ENCODE results near the gene SLC22A4. TPM values are rescaled to one million over a fixed set of nuclear protein-coding genes. Genes with fewer than 3 reads are reported as not detected.

SLC22A4 gene
- total and polyA plus RNA-seq, 2 of the 8 experiments (the other 6 are each of a cell fraction or from before 2014, with no cell fraction given): 0.45 to 0.60 TPM

DNA sequence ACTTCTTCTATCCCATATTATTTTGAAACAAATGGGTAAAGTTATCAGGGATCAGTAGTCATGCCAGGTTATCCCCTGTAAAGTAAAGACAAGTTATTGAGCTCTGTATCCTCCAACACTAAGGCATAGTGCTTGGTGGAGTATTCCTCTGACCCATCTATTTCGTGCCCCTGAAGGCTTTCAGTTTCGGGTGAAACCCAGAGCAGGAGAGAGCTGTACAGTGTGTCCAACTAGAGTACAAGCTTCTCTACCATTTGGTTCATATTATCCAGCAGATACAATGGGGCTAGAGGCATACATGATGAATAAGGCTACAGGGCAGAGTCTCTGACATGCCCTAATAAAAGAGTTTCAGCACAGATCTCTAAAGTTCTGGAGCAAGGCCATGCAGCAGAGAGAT is 3.2 kb upstream of the SLC22A4 start:
- Histone ChIP-seq H2BK120ac (replicated peaks; ENCODE audit: low read depth, low read length) (no peak overlapping the region), H4K5ac (ENCODE audit: insufficient read length, low read depth, low read length) (no peak overlapping the region), H3K14ac (ENCODE audit: insufficient read length) (no peak overlapping the region), H2AK5ac (ENCODE audit: low read depth, low read length) (no peak overlapping the region), H3K18ac (ENCODE audit: extremely low read depth, low read length) (no peak overlapping the region), H2BK20ac (ENCODE audit: low read length) (no peak overlapping the region), H3K27me3 (replicated peaks in 1 of 4; ENCODE audit: control insufficient read depth in 3 of 4, extremely low read depth in 1 of 4, insufficient read depth in 3 of 4, low read length in 3 of 4) (peaks cover 2 to 19% (median 15%) of the 10 kb centered on the region in 4 experiments), H3K23ac (ENCODE audit: insufficient read length) (no peak overlapping the region), H4K20me1 (replicated peaks in 1 of 2; ENCODE audit: control insufficient read depth in 1 of 2, insufficient read depth in 2 of 2, low read length in 2 of 2) (peaks cover 1 to 3% of the 10 kb centered on the region in 2 experiments), H3K79me1 (ENCODE audit: low read depth, low read length) (no peaks in the 10 kb centered on the region), H3K9ac (replicated peaks in 1 of 4; ENCODE audit: extremely low read depth in 1 of 4, low read depth in 3 of 4, low read length in 3 of 4) (no peak overlapping the region), H2BK15ac (ENCODE audit: low read length) (no peak overlapping the region), H4K91ac (replicated peaks; ENCODE audit: insufficient read length, low read length) (no peak overlapping the region), H4K8ac (ENCODE audit: extremely low read depth, insufficient read depth, low read length) (no peak overlapping the region), H3K4me2 (ENCODE audit: insufficient read depth in 1 of 2, low read depth in 2 of 2, low read length in 2 of 2) (no peak overlapping the region), H3K56ac (replicated peaks; ENCODE audit: insufficient read length, low read depth, low read length) (no peak overlapping the region), H2BK5ac (ENCODE audit: low read depth, low read length) (no peak overlapping the region), H3K79me2 (ENCODE audit: control insufficient read depth in 1 of 2, insufficient read depth in 2 of 2, low read length in 2 of 2) (no peaks in the 10 kb centered on the region), H3K4ac (replicated peaks; ENCODE audit: insufficient read length, low read depth, low read length) (no peak overlapping the region), H3K4me3 (ENCODE audit: extremely low read depth in 1 of 4, insufficient read depth in 2 of 4, low read depth in 3 of 4, low read length in 4 of 4) (no peak overlapping the region), H3K23me2 (ENCODE audit: low read depth, low read length) (peaks cover 18% of the 10 kb centered on the region), H2AFZ (ENCODE audit: low read length) (no peak overlapping the region), H3K36me3 (ENCODE audit: control insufficient read depth in 2 of 4, insufficient read depth in 4 of 4, low read length in 3 of 4) (no peaks in the 10 kb centered on the region; a peak in 1 of 8 replicates), H3K9me3 (ENCODE audit: insufficient read depth in 2 of 2, low read depth in 1 of 2, low read length in 1 of 2) (no peaks in the 10 kb centered on the region), H2BK12ac (ENCODE audit: low read depth, low read length) (no peak overlapping the region), H3K4me1 (replicated peaks in 1 of 4; ENCODE audit: control insufficient read depth in 3 of 4, insufficient read depth in 4 of 4, low read length in 3 of 4) (peaks cover 0 to 12% (median 3%) of the 10 kb centered on the region in 4 experiments; a peak in 5 of 7 replicates), H3K27ac (ENCODE audit: low read depth, low read length) (no peak overlapping the region)
- CTCF ChIA-PET (ENCODE audit: partially characterized antibody): interaction anchor here (0.5 to 4.1 kb wide), 6 partner anchors 9 to 129 kb away, joined by 4 to 27 read pairs (median 8); partner anchors contain the start of gene SLC22A5
- POLR2A ChIA-PET (ENCODE audit: partially characterized antibody): interaction anchor here (0.6 to 1.0 kb wide), 2 partner anchors 13 to 67 kb away, joined by 3 read pairs; no protein-coding TSS in a partner anchor
- FAIRE-seq: no peak
- 70% methylated on average over 2 of the region's 2 CpGs; no CpG with 5 or more reads in 1 of the 2 experiments for WGBS, 2 experiments (ENCODE audit: extremely low coverage in 1 of 2, insufficient coverage in 1 of 2, insufficient read length in 1 of 2, insufficient replicate concordance in 2 of 2, low coverage in 1 of 2, low lambda C conversion rate in 2 of 2, missing lambda C conversion rate in 1 of 2)
- DNase-seq (ENCODE audit: low read depth in 1 of 2, low spot score in 2 of 2): no peak
- TF ChIP-seq, protein P1, sequence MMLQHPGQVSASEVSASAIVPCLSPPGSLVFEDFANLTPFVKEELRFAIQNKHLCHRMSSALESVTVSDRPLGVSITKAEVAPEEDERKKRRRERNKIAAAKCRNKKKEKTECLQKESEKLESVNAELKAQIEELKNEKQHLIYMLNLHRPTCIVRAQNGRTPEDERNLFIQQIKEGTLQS (IDR thresholded peaks at IDR 0.05; ENCODE audit: insufficient read depth, low read depth, low read length): no peak
- no peak for TF ChIP-seq RNF2 (IDR thresholded peaks at IDR 0.05; ENCODE audit: borderline replicate concordance, low read depth, low read length, missing control alignments, poor library complexity, severe bottlenecking)
- TF ChIP-seq, protein P2, sequence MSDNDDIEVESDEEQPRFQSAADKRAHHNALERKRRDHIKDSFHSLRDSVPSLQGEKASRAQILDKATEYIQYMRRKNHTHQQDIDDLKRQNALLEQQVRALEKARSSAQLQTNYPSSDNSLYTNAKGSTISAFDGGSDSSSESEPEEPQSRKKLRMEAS (IDR thresholded peaks at IDR 0.05): no peak
- no peak for TF ChIP-seq TCF12 (IDR thresholded peaks at IDR 0.05; ENCODE audit: low read depth, low read length)
- no peak for TF ChIP-seq RAD21 (IDR thresholded peaks at IDR 0.05 in 1 of 2, conservative IDR thresholded peaks at IDR 0.05 in 1 of 2; ENCODE audit: low read depth in 2 of 2, low read length in 2 of 2)
- no peak for TF ChIP-seq MAFK (IDR thresholded peaks at IDR 0.05; ENCODE audit: low read depth, low read length)
- TF ChIP-seq CREB1 (IDR thresholded peaks at IDR 0.05): no peak
- TF ChIP-seq GTF2F1 (IDR thresholded peaks at IDR 0.05; ENCODE audit: borderline replicate concordance, low read depth, low read length): no peak
- TF ChIP-seq JUND (IDR thresholded peaks at IDR 0.05; ENCODE audit: low read length): no peak
- no peak for TF ChIP-seq CHD2 (IDR thresholded peaks at IDR 0.05; ENCODE audit: low read length)
- TF ChIP-seq SP2 (IDR thresholded peaks at IDR 0.05; ENCODE audit: low read length): no peak
- no peak for TF ChIP-seq POLR2A (IDR thresholded peaks at IDR 0.05; ENCODE audit: control extremely low read depth in 1 of 2, low read depth in 2 of 2, low read length in 2 of 2)
- TF ChIP-seq SIRT6 (IDR thresholded peaks at IDR 0.05; ENCODE audit: low read length): no peak
- TF ChIP-seq NRF1 (IDR thresholded peaks at IDR 0.05; ENCODE audit: low read depth, low read length): no peak

Data from H1 (cell line).